ENCODE measurements around the gene KRT17. TPM values are rescaled to one million over a fixed set of nuclear protein-coding genes. Genes with fewer than 3 reads are reported as not detected.

The KRT17 gene
- total RNA-seq: 0.54 and 0.59 TPM in 2 replicates

DNA sequence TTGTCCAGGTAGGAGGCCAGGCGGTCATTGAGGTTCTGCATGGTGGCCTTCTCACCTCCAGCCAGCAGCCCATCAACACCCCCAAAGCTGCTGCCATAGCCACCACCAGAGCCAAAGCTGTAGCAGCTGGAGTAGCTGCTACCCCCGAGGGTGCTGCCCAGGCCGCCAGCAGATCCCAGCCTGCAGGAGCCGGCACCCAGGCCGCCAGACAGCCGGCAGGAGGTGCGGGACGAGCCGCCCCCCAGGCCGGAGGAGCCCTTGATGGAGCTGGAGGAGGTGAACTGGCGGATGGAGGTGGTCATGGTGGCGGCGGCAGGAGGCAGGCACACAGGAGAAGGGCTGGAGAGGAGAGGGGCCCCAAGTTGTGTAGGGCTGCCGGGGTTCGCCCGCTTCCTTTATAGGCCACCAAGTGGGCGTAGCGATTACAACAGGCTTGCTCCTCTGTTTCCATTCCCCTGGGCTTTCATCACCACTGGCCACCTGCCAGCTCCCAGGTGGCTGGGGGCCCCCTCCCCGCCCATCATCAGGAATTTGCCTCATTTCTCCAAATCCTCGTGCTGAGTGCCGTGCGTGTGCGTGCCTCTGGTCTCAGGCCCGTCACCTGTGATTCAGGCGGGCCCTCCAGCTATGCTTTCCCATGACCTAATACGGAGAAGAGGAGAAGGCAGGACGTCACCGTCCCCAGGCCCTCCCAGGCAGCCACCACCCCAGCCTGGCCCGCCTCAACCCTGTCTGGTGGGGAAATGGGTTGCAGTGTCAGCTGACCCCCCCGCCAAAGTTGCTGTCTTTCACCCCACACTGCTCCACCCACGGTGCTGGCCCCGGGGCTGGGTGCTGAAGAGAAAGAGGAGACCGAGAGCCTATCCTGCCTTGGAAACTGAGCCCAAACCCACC lies at the start of gene KRT17:
TSS of gene KRT17 (minus strand) at position 368 of the 894 bp plus-strand sequence. CDS start at position 302, 66 bp downstream.
- intact Hi-C loops (cut with micrococcal nuclease): no loop called here

DNA sequence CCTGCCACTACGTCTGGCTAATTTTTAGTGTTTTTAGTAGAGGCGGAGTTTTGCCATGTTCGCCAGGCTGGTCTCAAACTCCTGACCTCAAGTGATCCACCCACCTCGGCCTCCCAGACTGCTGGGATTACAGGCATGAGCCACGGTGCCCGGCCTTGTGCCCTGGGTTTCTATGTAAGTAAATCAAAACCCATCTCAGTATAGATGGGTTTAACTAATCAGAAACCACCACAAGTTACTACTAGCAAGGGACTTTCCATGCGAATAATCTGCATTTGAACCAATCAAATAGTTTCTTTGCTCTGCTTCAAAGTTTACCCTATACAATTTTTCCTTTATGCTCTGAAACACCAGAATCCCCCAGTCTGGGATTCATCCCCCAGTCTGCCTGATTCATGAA lies 47.8 kb upstream of the KRT17 start:
- intact Hi-C loops (cut with micrococcal nuclease): no loop called here

DNA sequence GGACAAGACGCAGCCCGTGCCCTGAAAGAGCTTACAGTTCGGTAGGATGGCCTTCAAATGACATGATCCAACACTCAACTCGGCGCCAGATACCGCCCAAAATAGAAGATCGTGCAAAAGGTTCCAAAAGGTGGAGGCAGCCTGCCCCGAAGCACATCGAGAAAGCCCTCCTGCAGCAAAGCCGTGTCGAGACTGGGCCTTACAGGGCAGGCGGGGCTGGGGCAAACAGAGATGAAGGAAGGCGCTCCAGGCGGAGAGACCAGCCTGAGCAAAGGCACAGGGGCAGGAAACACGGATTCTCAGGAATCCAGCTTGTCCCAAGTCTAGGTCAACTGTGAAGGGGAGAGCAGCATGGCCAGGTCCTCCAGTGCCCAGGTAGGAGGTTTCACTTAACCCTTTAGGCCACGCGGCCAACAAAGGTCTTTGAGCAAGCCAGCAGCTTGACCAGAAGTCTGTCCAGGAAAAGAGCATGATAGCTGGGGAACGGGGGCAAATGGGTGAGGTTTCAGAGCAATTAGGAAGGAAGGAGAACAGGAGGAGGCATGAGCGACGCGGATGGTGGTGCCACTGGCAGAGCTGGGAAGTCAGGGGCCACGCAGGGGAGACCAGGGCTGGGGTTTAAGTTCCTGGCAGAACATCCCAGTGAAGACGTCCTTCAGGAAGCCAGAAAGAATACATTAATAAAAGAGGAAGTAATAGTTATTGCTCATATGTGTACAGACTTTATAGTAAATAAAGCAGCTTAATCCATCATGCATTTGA lies 43.1 kb upstream of the KRT17 start:
- intact Hi-C loops (cut with micrococcal nuclease): loop anchor here (1.0 to 5.0 kb wide), 8 partner anchors 12 to 1310 kb away; partner anchors contain the start of gene SMARCE1

DNA sequence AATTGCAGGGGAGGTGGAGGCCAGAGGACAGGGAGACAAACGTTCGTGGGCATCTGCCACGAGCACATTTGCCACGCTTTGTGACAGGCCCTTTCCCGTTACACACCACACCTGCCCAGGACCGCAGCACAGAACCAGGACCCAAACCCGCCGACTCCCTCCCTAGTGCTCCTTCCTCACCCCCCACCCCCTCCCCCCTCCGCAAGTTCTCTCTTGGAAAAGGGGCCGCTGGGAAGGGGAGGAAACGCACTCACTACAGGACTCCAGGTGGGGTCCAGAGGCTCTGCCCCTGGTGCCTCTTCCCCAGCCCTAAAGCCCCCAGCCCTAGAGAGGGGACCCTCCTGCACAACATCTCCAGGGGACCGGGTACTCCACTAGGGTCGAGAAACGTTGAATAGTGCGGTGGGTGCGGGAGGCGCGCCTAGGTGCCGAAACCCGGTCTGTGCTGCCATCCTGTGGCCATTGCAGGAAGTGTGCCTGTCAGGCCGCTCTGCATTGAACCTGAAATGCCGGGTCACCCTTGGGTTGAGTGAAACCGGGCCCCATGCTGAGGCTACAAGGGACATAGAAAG lies 42.4 kb upstream of the KRT17 start:
- intact Hi-C loops (cut with micrococcal nuclease): loop anchor here (1.0 to 5.0 kb wide), 13 partner anchors 13 to 1309 kb away; partner anchors contain the start of genes EIF1 and SMARCE1

DNA sequence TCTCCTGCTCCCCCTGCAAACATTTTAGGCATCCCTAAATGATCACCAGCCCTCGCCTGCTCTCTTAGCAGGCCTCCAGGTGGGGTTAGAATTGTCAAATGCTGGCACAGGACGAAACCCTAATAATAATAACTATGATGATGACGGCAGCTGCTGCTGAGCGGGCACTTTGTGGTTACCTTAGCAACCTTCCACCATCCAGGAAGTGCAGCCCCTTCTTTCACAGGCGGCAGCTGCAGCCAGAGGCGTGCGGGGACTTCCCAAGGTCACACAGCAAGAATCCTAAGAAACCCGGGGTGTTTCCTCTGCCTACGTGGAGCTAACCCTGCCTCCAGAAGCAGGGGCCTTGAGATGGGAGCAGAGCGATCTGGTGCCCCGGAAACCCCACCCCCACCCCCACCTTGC lies 41.9 kb upstream of the KRT17 start:
- intact Hi-C loops (cut with micrococcal nuclease): loop anchor here (1.0 to 5.0 kb wide), 10 partner anchors 18 to 1309 kb away; partner anchors contain the start of gene EIF1

DNA sequence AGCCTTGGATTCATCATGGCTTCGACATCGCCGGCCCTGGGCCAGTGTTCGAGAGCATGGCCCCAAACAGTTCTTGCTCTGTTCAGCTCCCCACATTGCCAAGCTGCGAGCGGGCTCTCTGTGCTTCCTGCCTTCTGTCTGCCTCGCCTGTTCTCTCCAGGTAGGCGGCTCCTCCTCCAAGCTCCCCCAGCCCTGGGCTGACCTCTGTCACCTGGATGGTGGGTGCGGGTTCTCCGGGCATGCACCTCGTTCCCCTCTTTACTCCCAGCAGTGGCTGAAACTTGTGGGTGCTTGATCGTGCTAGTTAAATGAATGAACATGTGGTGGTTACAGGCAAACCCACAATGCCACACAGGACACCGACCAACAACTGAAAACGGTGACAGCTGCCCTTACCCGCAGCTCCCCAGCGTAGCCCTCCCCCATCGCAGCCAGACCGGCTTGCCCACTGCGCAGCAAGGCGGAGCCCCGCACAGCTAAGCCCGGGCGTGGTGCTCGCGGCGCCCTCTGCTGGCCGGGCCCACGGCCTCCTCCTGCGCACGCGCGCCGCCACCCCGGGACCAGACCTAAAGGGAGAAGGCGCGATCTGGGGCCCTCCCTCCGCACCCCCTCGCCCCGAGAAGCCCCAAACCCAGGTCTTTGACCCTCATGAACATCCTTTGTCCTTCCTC lies 41.3 kb upstream of the KRT17 start:
- intact Hi-C loops (cut with micrococcal nuclease): loop anchor here (1.0 to 5.0 kb wide), 10 partner anchors 17 to 1308 kb away; partner anchors contain the start of gene EIF1

DNA sequence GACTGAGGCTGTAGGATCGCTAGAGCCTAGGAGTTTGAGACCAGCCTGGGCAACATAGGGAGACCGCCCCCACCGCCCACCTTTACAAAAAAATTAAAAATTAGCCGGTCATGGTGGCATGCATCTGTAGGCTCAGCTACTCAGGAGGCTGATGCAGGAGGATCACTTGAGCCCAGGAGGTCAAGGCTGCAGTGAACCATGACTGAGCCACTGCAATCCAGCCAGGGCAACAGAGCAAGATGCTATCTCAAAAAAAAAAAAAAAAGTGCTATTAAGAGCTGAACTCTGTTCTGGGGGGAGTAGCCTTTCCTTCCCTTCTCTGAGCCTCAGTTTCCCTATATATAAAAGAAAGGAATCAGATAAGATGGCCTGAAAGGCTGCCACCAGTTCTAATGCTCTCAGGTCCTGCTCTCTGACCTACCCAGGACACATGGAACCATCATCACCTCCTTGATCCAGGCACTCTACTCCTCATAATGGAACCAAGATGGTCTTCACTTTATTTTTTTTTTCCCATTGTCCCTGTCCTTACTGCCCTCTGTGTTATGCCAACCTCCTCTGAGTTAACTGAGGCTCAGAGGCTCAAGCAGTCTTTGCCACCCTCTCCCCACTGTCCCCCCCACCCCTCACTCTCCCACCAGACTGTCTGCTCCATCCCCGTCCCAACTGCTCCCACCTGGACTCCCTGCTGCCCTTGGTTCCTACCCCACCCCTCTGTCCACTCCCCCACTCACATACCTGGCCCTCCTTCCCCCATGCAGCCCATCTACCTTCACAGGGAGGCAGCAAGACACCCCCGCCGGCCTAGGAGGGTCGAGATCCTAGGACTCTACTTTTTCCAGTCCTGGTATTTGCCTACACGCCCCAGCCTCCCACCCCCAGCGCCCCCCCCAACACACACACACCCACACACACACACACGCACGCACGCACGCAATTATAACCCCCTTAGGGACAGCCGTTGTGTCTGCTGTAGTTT lies 40.5 kb upstream of the KRT17 start:
- intact Hi-C loops (cut with micrococcal nuclease): loop anchor here (5.0 kb wide), 4 partner anchors 168 to 1308 kb away; no protein-coding TSS in a partner anchor

DNA sequence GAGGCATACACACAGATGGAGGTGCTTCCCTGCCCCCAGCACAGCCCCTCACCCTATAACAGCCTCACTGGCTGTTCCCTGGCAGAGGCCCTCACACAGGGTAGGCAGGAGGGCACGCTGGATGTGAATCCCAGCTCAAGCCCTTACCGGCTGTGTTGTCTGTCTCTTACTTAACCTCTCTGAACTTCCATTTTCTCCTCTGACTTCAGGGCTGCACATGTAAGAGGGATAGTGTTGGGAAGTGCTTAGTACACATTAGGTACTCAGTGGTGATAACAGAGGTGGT lies 39.7 kb upstream of the KRT17 start:
- intact Hi-C loops (cut with micrococcal nuclease): no loop called here

DNA sequence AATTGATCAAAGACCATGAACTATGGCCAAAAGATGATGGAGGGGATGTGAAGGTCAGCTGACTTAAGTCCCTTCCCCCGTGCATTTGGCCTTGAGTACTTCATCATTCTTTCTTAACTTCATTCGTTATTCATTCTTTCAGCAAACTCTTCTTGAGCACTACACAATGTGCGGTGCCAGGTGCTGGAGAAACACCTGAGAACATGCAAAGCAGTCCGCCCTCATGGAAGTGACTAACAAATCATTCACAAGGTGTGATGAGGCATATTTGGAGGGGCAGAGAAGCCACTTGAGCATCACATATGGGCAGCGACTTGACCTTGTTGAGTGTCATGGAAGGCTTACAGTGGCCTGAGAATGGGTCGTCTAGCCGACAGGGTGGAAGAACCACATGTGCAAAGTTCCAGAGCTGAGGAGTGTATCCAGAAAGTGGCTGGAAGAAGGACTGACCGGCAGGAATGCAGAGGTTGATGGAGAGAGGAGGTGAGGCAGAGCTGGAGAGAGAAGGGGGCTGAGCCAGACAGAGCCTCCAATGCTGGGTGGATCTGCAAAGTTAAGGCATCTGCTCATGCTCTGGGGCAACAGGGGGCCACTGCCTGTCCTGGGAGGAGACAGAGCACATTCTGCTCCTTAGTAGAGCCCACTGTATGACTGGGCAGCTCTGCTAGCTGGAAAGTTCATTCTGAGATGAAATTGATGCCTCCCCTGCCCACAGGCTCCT lies 39.2 kb upstream of the KRT17 start:
- intact Hi-C loops (cut with micrococcal nuclease): no loop called here

DNA sequence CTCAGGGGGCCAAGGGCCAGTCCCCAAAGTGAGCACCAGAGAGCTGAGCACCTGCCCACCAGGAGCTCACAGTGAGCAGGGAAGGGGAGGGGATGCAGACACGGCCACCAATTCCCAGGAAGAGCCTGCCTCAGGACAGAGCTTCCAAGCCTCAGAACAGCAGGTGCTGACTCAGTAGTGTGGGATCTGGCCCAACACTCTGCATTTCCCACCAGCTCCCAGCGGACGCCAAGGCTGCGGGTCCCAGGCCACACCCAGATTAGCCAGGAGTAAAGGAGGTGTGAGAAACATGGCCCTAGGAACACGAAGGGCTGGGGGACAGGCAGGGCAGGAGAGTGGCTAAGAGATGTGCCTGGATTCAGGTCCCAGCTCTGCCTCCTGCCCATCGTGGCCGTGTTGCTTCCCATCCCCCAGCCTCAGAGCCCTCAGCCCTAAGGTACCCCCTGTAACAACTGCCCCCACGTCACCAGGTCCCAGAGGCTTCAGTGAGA lies 35.9 kb upstream of the KRT17 start:
- intact Hi-C loops (cut with micrococcal nuclease): no loop called here

DNA sequence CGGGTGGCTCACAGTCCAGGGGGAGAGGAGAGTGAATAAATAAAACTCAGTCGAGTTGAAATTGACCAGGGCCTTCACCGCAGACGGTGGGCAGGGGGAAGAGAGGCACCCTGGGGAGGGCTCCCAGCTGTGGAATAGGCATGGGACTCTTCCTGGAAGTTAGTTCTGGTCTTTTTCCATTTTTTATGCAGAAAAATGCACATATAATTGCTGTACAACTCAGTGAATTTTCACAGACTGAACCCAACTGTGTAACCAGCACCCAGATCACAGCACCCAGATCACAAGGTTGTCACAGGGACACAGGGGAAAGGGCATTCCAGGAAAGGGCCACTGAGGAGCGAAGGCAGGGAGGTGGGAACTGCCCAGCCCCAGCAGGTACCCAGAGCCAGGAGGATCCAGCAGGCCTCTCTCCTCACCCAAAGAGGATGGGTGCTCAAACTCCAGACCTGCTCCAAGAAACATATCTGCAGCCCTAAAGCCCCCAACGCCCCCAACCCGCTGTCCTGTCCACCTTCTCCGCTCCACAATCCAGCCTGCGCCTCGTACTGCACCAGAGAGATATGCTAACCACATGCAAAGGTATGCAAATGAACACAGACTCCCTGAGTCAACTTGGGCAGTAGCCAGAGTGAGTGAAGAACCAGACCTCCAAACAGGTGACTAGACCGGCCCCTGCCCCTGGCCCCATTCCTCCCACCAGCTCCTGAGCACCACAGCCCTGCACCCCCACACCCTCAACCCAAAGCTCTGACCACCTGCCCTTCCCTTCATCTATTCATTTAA lies 35.2 kb upstream of the KRT17 start:
- intact Hi-C loops (cut with micrococcal nuclease): no loop called here

DNA sequence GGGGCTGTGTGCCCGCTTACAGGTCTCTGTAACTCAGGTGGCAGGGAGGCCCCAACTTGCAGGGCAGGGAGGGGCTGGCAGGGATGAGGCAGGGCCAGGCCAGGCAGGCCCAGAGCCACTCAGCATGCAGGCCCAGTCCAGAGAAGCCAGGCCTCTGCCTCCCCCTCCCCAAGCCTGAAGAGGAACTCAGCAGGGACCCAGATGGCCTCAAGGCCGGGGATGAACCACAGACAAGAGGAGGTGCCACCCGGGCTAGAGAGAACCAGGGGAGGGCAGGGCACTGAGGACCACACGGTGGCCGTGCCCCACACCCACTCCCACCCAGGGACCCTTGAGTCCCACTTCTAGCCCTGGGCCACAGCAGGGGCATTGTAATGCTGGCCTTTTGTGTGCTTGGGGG lies 34.5 kb upstream of the KRT17 start:
- intact Hi-C loops (cut with micrococcal nuclease): no loop called here

DNA sequence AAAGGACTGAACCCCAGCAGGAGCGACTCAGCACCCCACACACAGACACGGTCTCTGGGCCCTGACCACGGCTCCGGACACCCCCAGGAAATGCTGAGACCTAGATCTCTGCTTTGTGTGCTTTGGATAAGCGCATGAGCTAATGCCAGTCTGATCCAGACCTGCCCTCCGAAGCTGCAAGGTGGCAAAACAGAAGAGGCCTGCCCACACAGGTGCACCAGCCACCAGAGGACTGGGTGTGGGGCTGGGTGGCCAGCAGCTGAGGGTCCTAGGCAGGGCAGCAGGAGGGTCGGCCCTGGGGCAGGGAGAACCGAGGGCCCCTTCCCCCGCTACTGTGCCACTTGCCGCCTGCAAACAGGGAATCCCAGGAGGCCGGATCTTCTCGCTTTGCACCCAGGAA lies 33.6 kb upstream of the KRT17 start:
- intact Hi-C loops (cut with micrococcal nuclease): no loop called here

DNA sequence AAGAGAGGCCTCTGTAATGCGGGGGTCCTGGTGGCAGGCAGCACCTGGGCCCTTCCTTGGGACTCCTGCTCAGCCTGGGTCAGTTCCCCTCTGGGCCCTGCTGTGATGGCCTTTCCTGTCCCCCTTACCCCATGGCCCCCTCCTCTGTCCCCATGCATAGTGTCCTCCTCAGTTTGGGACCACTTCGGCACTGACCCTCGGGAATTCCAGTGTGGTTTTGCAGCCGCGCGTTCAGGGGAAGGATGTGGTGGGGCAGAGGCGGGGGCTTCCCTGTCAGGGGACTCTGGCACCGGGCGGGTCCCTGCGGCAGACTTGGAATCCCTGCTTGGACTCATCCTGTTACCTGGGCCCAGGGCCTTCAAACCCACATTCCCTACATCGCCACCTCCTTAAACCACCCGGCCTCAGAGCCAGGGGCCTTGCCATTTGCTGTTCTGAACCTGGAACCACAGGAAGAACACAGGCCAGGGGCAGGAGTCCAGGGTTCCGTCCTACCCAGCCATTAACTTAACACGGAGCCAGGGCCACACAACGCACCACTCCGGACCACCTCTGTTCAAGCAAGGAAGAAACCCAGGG lies 32.9 kb upstream of the KRT17 start:
- intact Hi-C loops (cut with micrococcal nuclease): no loop called here

DNA sequence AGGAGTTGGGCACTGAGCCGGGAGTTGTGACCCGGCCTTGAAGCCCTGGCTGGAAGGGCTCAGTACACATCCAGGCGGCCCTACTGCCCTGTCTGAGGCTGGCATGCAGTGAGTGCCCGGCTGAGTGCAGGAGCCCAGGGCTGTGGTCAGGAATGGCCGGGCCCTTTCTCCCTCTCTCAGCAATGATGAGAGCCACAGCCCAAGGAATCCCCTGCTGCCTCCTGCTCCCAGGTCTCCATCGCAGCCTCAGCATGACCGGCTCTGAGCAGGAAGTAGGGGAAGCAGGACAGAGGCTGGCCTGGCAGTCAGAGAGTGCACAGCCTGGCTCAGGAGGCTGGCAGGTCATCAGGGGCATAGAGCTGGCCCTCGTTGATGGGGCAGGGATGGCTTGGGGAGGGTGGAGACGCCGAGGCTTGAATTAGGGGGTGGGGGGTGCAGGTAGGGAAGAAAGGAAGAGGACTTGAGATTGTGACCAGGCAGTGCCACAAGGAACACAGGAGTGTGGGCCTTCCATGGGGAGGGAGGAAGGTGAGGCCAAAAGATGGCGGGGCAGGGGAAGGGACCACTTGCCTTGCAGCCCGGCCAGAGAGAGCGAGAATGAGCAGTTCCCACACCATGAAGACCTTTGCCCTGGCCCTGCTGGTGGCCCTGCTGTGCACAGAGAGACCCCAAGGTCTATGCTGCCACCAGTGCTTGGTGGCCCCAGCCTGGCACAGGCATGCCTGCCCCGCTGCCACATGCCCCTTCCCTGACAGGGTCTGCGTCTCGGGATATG lies 32.1 kb upstream of the KRT17 start:
- intact Hi-C loops (cut with micrococcal nuclease): no loop called here

DNA sequence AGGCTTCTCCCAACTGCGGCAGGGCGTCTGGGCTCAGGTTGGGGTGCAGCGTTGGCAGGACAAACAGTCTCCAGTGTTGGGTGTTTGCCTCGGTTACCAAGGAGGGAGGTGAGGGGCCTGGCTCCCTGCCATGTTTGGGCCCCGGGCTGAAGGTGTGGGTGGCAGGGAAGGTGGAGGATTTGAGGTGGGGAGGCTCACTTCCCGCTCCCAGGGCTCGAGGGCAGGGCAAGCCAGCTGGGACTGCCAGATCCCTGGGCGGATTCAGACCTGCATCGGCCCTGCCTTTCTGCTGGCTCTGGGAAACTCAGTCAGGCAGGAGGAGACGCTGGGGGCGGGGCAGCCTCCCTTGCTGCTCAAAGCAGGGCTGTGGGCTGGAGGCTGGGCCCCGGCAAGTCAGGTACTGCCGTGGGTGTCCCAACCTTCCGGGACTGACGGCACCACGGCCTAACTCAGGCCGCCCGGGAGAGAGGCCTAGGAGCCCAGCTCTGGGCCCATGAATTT lies 31.3 kb upstream of the KRT17 start:
- intact Hi-C loops (cut with micrococcal nuclease): no loop called here

Measured in T-helper 1 cell treated with Interleukin-12 subunit alpha and Interleukin-12 subunit beta and Interleukin-4 antibody, amounts not matched to agents 30 ng/mL and 1 ng/mL, for 36 hours (primary cell).